Erythroblast (primary cell): ENCODE results near the gene COL5A1.

Experiments
- DNase-seq, 2 experiments: peaks; one replicate each; lab custom pipeline; 2025; lab: John Stamatoyannopoulos, UW
- GATA1 ChIP-seq: IDR thresholded peaks from 2 replicates; pipeline ENCODE4 v1.6.1; 2011; ENCODE audit warnings: low read depth, mild to moderate bottlenecking, control low read depth, low read length, moderate library complexity
- POLR2A ChIP-seq: IDR thresholded peaks from 2 replicates; pipeline ENCODE4 v1.6.1; 2011; ENCODE audit warnings: mild to moderate bottlenecking, low read length

COL5A1 gene

DNA sequence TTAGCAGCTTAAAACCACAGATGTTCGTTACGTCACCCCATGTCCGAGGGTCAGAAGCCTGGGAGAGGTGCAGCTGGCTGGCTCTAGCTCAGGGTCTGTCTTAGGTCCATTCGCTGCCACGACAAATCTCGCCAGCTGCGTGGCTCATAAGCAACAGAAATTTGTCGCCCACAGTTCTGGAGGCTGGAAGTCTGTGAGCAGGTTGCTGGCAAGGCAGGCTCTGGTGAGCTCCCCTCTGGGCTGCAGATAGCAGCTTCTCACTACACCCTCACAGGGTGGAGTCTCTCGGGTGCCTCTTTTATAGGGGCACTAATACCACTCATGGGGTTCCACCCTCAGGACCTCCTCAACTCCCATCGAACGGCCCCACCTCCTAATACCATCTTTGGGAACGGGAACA lies 198.9 kb downstream of the COL5A1 start:
- TF ChIP-seq POLR2A, result no peak
- no peak for TF ChIP-seq GATA1
- no peak for DNase-seq

DNA sequence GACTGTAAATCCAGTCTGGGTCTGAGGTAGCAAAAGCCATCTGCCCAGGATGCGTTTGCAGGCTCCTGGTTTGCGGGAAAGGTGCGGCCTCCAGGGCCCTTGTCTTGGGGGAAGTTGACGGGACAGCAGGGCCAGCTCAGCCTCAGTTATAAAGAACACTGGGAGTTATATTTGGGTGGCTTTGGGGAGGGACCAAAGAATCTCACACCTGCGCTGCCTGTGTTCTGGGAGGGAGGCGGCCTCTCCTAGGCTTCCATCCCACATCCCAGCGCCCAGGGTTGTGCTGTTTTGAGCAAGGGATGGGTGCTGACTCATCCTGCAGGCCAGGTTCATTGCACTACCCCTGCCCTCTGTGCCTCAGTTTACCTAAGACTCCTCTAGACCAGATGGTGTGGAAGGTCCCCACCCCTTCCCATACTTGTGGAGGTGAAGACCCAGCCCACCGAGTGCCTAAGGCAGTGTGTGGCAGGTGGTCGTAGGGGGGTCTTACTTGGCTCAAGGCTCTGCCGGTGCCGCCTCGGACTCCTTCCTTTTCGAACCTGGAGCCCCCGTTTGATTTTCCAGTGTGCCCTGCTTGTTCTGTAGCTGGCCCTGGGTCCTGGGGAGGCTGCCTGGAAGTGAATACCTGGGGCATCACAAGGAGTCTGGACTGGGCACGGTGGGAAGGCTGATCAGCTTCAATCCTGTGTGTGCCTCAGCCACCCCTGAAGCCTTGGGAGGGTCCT lies 199.7 kb downstream of the COL5A1 start:
- TF ChIP-seq GATA1 (no peak), POLR2A (no peak)
- DNase-seq, result no peak

DNA sequence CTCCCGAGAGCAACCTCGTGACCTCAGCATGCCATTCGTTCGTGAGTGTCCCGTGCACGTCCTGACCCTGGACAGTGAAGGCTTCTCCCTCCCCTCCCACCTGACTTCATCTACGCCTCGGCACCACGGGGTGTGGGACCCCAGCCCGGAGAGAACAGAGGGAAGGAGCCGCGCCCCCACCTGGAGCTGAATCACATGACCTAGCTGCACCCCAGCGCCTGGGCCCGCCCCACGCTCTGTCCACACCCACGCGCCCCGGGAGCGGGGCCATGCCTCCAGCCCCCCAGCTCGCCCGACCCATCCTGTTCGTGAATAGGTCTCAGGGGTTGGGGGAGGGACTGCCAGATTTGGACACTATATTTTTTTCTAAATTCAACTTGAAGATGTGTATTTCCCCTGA lies 200.7 kb downstream of the COL5A1 start:
- no peak for TF ChIP-seq POLR2A
- TF ChIP-seq GATA1, result no peak
- DNase-seq, result no peak

DNA sequence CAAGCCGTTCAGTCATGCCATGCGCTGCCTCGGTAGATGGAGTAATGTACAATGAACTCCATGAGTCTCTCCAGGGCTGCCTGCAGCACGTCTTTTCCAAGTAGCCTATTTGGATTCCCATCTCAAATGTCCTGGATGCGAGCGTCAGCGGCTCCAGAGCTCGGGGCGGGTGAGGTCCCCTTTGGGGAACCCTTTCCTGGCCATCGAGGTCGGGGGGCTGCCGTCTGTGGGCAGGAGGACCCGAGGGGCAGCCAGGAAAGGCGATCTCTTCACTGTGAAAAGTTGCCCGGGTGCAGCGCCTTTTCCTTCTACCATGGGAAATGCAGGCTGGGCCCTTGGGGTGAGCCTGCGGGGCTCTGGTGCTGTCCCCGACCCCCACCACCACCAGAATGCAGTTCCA lies 202.1 kb downstream of the COL5A1 start:
- TF ChIP-seq GATA1 (no peak), POLR2A (no peak)
- no peak for DNase-seq

DNA sequence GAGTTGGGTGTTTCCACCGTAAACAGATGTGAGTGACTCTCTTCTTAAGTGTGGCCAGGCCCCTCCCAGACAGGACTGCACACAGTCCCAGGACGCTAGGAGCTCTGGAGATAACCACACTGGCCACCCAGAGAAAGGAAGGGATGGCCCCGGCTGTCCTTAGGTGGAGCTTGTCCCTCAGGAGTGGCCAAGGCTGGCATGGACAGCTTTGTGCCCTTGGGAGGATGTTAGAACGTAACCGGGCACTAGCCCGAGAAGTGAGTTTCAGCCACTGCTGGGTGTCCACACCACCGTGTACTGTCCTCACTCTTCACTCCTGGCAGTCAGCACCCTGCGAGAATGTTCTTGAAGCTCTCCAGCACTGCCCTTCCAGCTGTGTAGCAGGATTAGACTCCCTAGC lies 203.2 kb downstream of the COL5A1 start:
- no peak for DNase-seq
- TF ChIP-seq GATA1 (no peak), POLR2A (no peak)

DNA sequence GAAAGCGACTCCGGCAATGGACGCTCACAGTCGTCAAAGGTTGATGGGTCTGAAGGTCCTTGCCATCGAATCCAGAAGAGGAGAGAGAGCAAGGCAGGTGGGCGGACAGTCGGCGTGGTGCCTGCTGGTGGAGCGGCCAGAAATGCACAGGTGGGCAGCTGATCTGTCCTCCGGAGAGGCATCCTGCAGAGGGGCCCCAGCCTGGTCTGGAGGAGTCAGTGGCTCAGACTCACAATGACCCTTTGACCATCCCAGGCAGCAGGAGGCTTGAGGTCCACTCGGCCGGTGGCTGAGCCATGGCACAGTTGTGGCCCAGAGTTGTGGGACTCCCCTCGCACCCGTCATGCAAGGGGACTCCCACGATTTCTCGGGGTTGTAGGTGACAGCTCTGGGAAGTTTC lies 204.6 kb downstream of the COL5A1 start:
- TF ChIP-seq POLR2A (no peak), GATA1 (no peak)
- DNase-seq, result no peak

DNA sequence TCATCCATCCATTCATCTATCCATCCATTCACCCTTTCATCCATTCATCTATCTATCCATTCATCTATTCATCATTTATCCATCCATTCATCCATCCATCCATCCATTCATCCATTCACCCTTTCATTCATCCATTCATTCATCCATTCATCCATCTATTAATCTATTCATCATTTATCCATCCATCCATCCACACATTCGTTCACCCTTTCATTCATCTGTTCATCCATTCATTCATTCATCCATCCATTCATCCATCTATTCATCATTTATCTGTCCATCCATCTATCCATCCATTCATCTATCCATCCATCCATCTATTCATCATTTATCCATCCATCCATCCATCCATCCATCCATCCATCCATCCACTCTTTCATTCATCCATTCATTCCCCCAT lies 205.1 kb downstream of the COL5A1 start:
- DNase-seq, result no peak
- TF ChIP-seq POLR2A (no peak), GATA1 (no peak)

DNA sequence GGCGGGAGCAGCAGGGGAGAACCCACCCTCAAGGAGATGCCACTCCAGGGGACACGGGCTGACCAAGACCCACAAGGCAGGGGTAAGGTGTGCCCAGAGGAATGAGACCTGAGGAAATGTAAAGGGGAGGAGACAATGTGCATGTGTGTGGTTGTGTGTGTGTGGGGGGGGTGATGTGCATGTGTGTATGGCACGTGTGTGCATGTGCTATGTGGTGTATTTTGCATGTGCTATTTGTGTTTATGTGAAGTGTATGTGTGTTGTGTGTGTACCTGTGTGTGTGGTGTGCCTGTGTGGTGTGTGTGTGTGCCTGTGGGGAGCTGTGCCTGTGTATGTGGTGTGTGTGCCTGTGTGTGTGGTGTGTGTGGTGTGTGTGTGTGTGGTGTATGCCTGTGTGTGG lies 205.5 kb downstream of the COL5A1 start:
- no peak for DNase-seq
- TF ChIP-seq GATA1 (no peak), POLR2A (no peak)

DNA sequence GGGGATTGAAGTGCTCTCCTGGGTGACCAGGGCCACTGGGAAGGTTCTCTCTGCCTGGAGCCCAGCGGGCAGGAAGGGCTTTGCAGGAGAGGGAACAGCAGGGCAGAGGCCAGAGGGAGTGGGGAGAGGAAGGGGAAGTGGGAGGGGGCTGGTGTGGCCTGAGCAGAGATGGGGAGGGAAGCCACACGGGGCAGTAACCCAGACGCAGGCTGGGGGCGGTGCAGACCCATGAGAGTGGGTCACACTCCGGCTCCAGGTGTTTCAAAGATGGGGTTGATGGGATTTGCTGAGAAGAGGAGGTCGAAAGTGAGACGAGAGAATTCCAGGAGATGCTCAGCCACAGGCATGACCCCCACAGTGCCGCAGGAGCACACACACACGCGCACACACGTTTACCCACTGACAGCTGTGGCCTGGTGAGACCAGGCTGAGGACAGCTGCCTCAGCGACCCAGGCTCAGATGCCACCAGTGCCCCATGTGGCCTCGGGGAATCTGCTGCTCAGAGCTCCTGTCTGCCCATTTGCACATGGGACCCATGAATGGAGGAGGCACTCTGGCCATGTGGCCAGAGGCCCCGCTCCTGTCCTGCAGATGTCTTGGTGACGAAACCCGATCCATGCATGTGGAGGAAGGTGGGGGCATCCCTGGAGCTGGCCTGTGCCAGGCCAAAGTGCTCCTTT lies 206.3 kb downstream of the COL5A1 start:
- DNase-seq, result no peak
- TF ChIP-seq GATA1 (no peak), POLR2A (no peak)

DNA sequence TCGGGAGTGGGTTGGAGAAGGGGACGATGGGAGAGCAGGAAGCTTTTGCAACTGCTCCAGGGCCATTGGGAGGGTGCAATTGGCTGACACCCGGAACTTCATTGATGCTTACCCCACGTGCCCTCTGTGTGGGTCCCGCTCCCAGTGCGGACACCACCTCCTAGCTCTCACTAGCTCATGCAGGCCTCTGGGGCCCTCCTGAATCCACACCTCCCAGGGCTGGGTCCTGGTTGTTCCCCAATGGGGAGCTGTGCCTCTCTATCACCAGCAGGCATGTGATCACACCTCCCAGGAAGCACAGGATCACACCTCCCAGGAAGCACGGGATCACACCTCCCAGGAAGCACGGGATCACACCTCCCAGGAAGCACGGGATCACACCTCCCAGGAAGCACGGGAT lies 206.9 kb downstream of the COL5A1 start:
- DNase-seq, result no peak
- TF ChIP-seq GATA1 (no peak), POLR2A (no peak)

DNA sequence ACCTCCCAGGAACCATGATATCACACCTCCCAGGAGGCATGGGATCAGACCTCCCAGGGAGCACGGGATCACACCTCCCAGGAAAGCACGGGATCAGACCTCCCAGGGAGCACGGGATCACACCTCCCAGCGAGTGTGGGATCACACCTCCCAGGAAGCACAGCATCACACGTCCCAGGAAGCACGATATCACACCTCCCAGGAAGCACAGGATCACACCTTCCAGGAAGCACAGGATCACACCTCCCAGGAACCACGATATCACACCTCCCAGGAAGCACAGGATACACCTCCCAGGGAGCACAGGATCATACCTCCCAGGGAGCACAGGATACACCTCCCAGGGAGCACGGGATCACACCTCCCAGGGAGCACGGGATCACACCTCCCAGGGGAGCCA lies 209.0 kb downstream of the COL5A1 start:
- TF ChIP-seq POLR2A (no peak), GATA1 (no peak)
- no peak for DNase-seq

DNA sequence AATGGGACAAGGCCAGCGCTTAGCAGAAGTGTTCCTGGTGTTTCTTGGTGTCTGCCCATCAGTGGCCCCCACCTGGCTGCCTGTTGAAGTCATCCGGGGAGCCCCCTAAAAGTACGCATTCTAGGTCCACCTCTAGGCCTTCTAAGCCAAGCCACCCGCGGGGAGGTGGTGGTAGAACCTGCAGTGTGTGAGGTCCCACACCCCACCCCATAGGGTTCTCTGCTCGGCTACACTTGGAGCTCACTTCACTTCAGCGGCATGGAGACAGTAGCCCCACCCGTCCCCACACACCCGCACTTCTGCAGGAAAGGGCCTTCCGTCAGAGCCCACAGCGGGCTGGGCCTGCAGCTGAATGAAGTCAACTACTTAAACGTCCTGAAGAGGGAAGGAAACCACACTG lies 209.4 kb downstream of the COL5A1 start:
- no peak for TF ChIP-seq GATA1
- no peak for TF ChIP-seq POLR2A
- no peak for DNase-seq

DNA sequence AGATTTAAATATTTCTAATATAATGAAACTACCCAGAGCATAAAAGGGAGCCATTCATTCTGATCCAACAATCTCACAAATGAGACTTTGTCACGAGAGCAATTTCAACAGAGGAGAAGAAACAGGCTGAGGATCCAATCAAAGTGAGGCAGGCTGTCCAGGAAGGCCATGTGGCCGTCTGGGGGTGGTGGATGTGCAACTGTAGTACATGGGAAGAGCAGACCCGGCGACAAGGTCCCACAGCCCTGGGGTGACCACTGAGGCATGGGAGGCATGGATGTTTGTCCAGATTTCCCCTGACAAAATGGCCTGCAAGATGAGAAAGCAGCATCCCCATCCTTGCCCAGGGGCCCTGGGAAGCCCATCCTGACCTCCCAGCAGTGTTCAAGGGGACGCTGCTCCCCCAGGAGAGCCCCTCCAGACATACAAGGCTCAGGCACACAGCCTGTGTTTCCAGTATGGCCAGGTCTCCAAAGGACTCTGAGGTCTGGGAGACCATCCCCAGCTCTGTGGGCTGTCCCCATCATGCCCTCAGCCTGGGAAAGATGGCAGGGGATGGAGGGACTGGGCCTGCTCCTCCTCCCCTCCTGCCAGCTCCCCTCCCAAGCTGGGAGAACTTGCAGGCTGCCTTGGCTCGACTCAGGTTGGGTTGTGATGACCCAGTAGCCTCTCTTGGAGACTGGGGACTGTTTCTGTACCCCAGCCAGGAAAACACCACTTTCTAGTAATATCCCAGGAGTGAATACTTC lies 211.5 kb downstream of the COL5A1 start:
- TF ChIP-seq GATA1 (no peak), POLR2A (no peak)
- no peak for DNase-seq

DNA sequence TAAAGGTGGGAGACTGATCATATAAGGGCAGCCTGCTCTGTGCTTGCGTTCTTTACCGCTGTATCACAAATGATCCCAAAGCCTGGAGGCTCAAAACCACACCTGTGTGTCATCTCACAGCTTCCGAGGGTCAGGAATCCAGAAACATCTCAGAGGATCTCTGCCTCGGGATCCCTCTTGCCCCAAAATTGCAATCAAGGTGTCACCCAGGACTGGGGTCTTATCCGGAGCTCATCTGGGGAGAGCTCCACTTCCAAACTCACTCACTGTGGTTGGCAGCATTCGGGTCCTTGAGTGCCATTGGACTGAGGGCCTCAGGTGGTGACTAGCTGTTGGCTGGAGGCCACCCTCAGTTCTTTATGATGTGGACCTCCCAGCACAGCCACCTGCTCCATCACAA lies 212.3 kb downstream of the COL5A1 start:
- no peak for TF ChIP-seq POLR2A
- no peak for TF ChIP-seq GATA1

More for the DNA sequence above, 212.3 kb downstream of the COL5A1 start:
- DNase-seq, result no peak
